GM10248 (cell line): Measurements from ENCODE around the gene MLKL.

ENCODE experiments used
- CTCF ChIA-PET: fragments of 300-600 bp; sonication (Branson Sonifier 250); formaldehyde crosslinking; extraction: SDS; loops from one replicate; lab custom pipeline; 2021; ENCODE audit warnings: antibody characterized with exemption; lab: Yijun Ruan, JAX
- POLR2A ChIA-PET: fragments of 350-650 bp; sonication (Branson Sonifier 250); formaldehyde crosslinking; extraction: SDS; loops from one replicate; lab custom pipeline; 2020; ENCODE audit warnings: antibody characterized with exemption; lab: Yijun Ruan, JAX
- DNase-seq: peaks from one replicate; pipeline ENCODE4 v3.0.0; 2012; ENCODE audit errors: extremely low spot score
- TF ChIP-seq, protein P1 (sequence below): IDR thresholded peaks from 2 replicates; pipeline ENCODE4 v1.5.1; 2012; ENCODE audit warnings: mild to moderate bottlenecking, low read depth; ENCODE audit errors: extremely low read depth, missing control alignments, control extremely low read depth

The MLKL gene

DNA sequence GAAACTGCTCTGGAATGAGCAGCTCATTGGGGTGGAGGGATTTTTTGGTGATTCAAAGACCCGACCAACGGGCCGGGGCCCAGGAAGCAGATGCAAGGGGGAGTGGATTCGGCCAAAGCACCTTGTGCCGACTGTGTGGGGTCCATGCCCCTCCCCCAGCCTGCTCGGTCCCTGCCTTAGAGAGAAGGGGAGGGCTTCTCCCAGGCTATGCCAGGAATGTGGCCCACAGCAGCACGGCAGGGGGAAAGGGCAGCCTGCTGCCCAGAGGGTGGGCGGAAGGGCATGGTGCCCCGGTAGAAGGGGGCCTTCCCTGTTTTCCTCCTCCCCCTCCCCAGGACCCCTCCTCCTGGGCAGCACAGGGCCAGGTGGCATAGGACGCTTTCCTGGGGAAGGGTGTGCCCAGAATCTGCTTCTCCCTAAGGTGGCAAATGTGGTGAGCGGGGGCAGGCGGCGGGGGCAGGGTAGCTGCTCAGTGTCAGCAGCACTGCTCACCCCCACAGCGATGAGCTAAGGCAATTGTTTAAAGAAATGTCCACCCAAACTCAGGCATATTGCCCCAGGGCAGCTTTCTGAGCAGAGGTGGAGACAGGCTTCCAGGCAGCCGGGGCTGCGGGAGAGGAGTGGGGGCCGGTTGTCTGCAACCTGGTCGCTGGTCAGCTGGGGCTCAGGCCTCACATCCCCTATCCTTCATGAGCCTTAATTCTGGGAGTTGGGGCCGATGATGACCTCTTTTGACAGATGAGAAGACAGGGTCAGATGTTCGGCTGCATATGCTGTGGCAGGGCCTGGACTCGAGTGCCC is 33.9 kb upstream of the MLKL start:
- DNase-seq: no peak
- TF ChIP-seq, protein P1, sequence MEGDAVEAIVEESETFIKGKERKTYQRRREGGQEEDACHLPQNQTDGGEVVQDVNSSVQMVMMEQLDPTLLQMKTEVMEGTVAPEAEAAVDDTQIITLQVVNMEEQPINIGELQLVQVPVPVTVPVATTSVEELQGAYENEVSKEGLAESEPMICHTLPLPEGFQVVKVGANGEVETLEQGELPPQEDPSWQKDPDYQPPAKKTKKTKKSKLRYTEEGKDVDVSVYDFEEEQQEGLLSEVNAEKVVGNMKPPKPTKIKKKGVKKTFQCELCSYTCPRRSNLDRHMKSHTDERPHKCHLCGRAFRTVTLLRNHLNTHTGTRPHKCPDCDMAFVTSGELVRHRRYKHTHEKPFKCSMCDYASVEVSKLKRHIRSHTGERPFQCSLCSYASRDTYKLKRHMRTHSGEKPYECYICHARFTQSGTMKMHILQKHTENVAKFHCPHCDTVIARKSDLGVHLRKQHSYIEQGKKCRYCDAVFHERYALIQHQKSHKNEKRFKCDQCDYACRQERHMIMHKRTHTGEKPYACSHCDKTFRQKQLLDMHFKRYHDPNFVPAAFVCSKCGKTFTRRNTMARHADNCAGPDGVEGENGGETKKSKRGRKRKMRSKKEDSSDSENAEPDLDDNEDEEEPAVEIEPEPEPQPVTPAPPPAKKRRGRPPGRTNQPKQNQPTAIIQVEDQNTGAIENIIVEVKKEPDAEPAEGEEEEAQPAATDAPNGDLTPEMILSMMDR: no peak
- POLR2A ChIA-PET: no interaction called here
- CTCF ChIA-PET: interaction anchor here (1.3 kb wide), 1 partner anchor 25 kb away, joined by 3 read pairs; no protein-coding TSS in a partner anchor

DNA sequence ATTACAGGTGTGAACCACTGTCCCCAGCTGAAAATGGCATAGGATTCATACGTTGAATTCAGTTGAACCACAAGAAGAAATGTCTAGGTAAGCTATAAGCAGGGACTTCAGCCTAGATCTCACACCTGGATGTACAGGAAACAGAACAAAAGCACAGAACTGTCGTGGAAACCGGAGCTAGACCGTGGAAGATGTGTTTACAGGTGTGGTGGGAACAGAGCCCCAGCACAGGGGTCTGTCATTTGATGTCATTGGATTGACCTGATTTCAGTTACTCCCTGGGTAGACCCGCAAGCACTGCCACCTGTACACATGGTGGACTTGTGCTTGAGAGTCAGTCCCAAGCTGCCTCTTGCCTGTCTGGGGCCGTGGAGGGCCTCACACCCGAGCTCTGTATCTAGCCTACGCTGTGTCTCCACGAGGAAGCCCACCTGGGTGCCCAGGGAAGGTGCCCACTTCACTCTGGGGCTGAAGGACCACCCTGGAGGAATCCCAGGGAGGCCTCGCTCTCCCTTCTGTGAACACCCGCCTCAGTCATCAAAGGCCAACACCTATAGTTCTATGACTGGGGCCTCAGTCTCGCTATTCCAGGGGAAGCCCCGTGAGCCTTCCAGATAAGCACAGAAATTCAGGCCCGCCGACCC is 32.2 kb upstream of the MLKL start:
- ChIA-PET CTCF (interaction anchor here (0.8 to 1.5 kb wide), 4 partner anchors 9 to 23 kb away, joined by 3 to 4 read pairs (median 4); no protein-coding TSS in a partner anchor), POLR2A (no interaction called here)

DNA sequence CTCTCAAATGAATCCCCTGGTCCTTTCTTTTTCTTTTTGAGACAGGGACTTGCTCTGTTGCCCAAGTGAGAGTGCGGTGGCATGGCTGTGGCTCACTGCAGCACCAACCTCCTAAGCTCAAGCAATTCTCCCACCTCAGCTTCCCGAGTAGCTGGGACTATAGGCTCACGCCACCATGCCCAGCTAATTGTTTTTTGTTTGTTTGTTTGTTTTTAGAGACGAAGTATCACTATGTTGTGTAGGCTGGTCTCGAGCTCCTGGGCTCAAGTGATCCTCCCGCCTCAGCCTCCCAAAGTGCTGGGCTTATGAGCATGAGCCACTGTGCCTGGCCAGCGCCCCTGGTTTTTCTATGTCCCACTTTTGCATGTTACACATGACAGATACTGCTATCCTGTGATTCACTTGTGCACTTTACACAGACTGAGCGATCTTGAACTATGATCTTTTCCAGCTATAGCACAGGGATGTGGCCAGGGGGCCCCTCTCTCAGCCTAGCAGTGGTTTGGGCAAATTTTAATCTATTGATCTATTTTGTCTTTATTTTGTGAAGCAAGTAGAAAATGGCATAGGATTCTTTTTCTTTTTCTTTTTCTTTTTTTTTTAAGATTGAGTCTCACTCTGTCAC is 31.3 kb upstream of the MLKL start:
- TF ChIP-seq, protein P1: no peak
- POLR2A ChIA-PET: no interaction called here
- CTCF ChIA-PET: interaction anchor here (1.1 to 2.2 kb wide), 4 partner anchors 8 to 130 kb away, joined by 4 to 12 read pairs (median 4); no protein-coding TSS in a partner anchor
- DNase-seq: no peak

More for the DNA sequence above, 32.2 kb upstream of the MLKL start:
- TF ChIP-seq, protein P1: no peak
- DNase-seq: no peak

DNA sequence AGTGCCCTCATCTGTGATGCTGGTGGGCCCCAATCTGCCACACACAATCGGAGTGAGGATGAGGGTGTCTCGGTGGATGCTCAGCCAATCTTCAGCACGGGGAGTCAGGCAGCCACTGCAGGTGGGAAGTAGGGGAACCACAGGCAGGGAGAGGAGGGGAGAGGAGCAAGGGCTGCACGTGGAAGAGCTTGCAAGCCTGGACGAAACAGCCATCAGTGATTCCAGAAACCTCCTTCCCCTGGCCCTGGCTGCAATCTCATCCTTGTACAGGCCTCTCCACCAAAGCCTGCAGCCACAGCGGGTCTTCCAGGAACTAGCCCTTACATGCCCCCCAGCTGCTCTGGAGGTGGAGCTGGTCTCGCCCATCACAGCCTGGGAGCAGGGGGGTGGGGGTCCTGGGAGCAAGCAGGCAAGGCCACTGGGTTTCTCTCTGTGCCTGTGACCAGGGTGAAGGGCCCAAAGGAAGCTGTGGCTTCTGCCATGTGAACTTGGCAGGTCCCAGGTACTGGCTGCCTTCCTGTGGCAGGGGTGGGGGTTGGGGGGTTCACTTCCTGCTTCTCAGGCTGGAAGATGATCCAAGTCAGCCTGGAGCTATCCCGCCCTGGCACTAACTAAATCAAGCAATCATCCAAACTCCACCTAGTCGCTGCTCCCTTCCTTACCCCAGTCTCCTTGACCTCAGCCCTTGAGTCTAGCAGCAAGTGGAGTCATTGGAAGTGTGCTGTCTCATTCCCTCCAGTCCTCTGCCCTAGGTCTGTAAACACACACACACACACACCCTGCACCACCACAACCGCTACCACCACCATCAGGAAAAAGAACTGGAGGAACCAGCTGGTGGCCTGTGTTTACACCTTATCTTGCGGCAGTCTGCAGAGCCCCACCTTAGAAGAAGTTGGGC is 29.4 kb upstream of the MLKL start:
- POLR2A ChIA-PET: no interaction called here
- CTCF ChIA-PET: interaction anchor here (0.9 to 2.2 kb wide), 5 partner anchors 9 to 132 kb away, joined by 3 to 12 read pairs (median 4); no protein-coding TSS in a partner anchor
- no peak for DNase-seq
- TF ChIP-seq, protein P1: no peak

DNA sequence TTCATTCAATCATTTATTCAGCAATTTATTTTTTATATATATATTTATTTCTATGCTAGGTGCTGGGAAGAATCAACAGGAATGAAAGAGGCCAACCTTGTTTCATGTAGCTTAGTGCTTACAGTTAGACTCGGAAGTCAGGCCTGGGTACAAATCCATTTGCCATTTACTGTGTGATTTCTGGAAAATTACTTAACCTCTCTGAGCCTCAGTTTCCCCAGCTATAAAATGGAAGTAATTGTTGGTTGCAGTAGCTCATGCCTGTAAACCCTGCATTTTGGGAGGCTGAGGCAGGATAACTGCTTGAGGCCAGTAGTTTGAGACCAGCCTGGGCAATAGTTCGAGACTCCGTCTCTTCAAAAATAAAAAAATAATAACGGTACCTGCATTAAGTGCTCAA is 27.2 kb upstream of the MLKL start:
- DNase-seq: no peak
- CTCF ChIA-PET: interaction anchor here (0.9 kb wide), 1 partner anchor 18 kb away, joined by 3 read pairs; no protein-coding TSS in a partner anchor
- TF ChIP-seq, protein P1: no peak
- POLR2A ChIA-PET: no interaction called here
